HepG2 (cell line): ENCODE data around the gene PEX7. TPM values are rescaled to one million over a fixed set of nuclear protein-coding genes. Genes with fewer than 3 reads are reported as not detected.

ENCODE experiments used
- CBX5 ChIP-seq: sonication (generic); formaldehyde crosslinking; IDR thresholded peaks from 2 replicates; pipeline ENCODE4 v1.4.0; 2020; ENCODE audit warnings: missing genetic modification reagents, borderline replicate concordance
- GABPA ChIP-seq, 2 experiments: IDR thresholded peaks; 2 replicates each; pipeline ENCODE4 v1.6.1; 2011 to 2016; ENCODE audit warnings: low read depth in 2 of 2, low read length in 1 of 2, missing biosample characterization in 1 of 2, missing genetic modification characterization in 1 of 2
- HNF1A ChIP-seq, 2 experiments: sonication (generic) in 1 of 2; formaldehyde crosslinking in 1 of 2; IDR thresholded peaks; 2 replicates each; pipeline versions ENCODE4 v1.4.0 to v1.6.1; 2016 to 2020; ENCODE audit warnings: borderline replicate concordance in 1 of 2, low read depth in 1 of 2, mild to moderate bottlenecking in 1 of 2, missing genetic modification reagents in 1 of 2
- KLF16 ChIP-seq, 2 experiments: sonication (generic) in 1 of 2; formaldehyde crosslinking in 1 of 2; IDR thresholded peaks; 2 replicates each; pipeline versions ENCODE4 v1.6.1 to v1.8.0; 2016 to 2023; ENCODE audit warnings: missing genetic modification reagents in 2 of 2, missing compliant biosample characterization in 1 of 2
- SALL2 ChIP-seq: sonication (generic); formaldehyde crosslinking; IDR thresholded peaks from 2 replicates; pipeline ENCODE4 v1.8.1; 2023; ENCODE audit warnings: mild to moderate bottlenecking, missing genetic modification reagents, inconsistent platforms
- SOX6 ChIP-seq, 2 experiments: fragments of 450-650 bp in 1 of 2; sonication (generic) in 1 of 2; formaldehyde crosslinking in 1 of 2; IDR thresholded peaks; 2 replicates each; pipeline versions ENCODE4 v1.4.0 to v1.6.1; 2017 to 2020; ENCODE audit warnings: antibody characterized with exemption in 1 of 2, mild to moderate bottlenecking in 1 of 2, missing genetic modification reagents in 1 of 2
- STAG1 ChIP-seq: sonication (generic); formaldehyde crosslinking; IDR thresholded peaks from 2 replicates; pipeline ENCODE4 v1.4.0; 2020; ENCODE audit warnings: missing genetic modification reagents
- UBTF ChIP-seq: sonication (generic); formaldehyde crosslinking; IDR thresholded peaks from 2 replicates; pipeline ENCODE4 v1.4.0; 2020; ENCODE audit warnings: mild to moderate bottlenecking, missing genetic modification reagents
- XRCC5 ChIP-seq: fragments of 200-400 bp; formaldehyde crosslinking; optimal IDR thresholded peaks from 2 replicates; pipeline ENCODE3; 2017; ENCODE audit warnings: mild to moderate bottlenecking, low read length
- ZBTB46 ChIP-seq: sonication (generic); formaldehyde crosslinking; IDR thresholded peaks from 2 replicates; pipeline ENCODE4 v1.4.0; 2020; ENCODE audit warnings: mild to moderate bottlenecking, missing genetic modification reagents, borderline replicate concordance
- ZFYVE20 ChIP-seq: sonication (generic); formaldehyde crosslinking; IDR thresholded peaks from 2 replicates; pipeline ENCODE4 v1.8.0; 2023; ENCODE audit warnings: low read depth, mild to moderate bottlenecking, moderate library complexity, missing genetic modification reagents, borderline replicate concordance
- ZGPAT ChIP-seq: IDR thresholded peaks from 2 replicates; pipeline ENCODE4 v1.6.1; 2016; ENCODE audit warnings: mild to moderate bottlenecking
- ZNF510 ChIP-seq: sonication (generic); formaldehyde crosslinking; IDR thresholded peaks from 2 replicates; pipeline ENCODE4 v1.4.0; 2020; ENCODE audit warnings: low read depth, mild to moderate bottlenecking, missing genetic modification reagents
- ZNF704 ChIP-seq: sonication (generic); formaldehyde crosslinking; IDR thresholded peaks from 2 replicates; pipeline ENCODE4 v1.8.1; 2023; ENCODE audit warnings: mild to moderate bottlenecking, inconsistent platforms, moderate library complexity, missing genetic modification reagents, borderline replicate concordance
- polyA plus RNA-seq, 8 experiments: library from polyadenylated mRNA; depleted of rRNA in 3 of 8; stranded (reverse) in 7 of 8; unstranded in 1 of 8; fragments of >200 nt; fragmentation: Illumina TruSeq in 4 of 8; extraction: Trizol in 4 of 8; gene quantifications; 2 replicates each; pipeline versions ENCODE4 v1.2.1 to v1.2.3, GENCODE V29; 2011 to 2016; ENCODE audit warnings: low read depth in 4 of 8, missing spikeins in 1 of 8, mixed read lengths in 1 of 8; ENCODE audit not compliant: insufficient read depth in 1 of 8
- total RNA-seq, 5 experiments: library from RNA; depleted of rRNA; stranded (reverse); fragments of >200 nt; fragmentation: Illumina TruSeq; extraction: Trizol; gene quantifications; 2 replicates each; pipeline ENCODE4 v1.2.3, GENCODE V29; 2016; ENCODE audit warnings: low read depth in 1 of 5

Gene PEX7
- total and polyA plus RNA-seq, 2 of the 13 experiments (the other 11 are each of a cell fraction or from before 2014, with no cell fraction given) = 0.04 to 0.53 TPM

GRCh38 chr6:136792410-136793262 is 29.8 kb upstream of the PEX7 start, which contains the start of gene MAP3K5 (continued):
- TF ChIP-seq ZBTB46 (CRISPR knock-in tag) (peak; percentile 81; the same call in 1 of the 2 replicates), UBTF (CRISPR knock-in tag) (peak; percentile 89), HNF1A (IDR thresholded peaks at IDR 0.05; ENCODE audit: low read depth) (no peak), HNF1A (CRISPR knock-in tag; IDR thresholded peaks at IDR 0.05; ENCODE audit: borderline replicate concordance) (no peak), ZFYVE20 (CRISPR knock-in tag) (no peak), CBX5 (CRISPR knock-in tag) (peak; percentile 9; the same call in 1 of the 2 replicates), KLF16 (CRISPR knock-in tag; IDR thresholded peaks at IDR 0.05) (no peak), XRCC5 (no peak), GABPA (IDR thresholded peaks at IDR 0.05; ENCODE audit: low read depth, low read length) (no peak), GABPA (CRISPR knock-in tag; IDR thresholded peaks at IDR 0.05; ENCODE audit: low read depth) (no peak), SALL2 (CRISPR knock-in tag) (peak; percentile 64; the same call in 1 of the 2 replicates), ZGPAT (CRISPR knock-in tag) (peak; percentile 25; the same call in 1 of the 2 replicates), STAG1 (CRISPR knock-in tag) (peak; percentile 45), ZNF510 (CRISPR knock-in tag) (peak; percentile 60; the same call in 1 of the 2 replicates), ZNF704 (CRISPR knock-in tag) (peak; percentile 83; the same call in 1 of the 2 replicates), SOX6 (IDR thresholded peaks at IDR 0.05) (no peak), SOX6 (CRISPR knock-in tag; IDR thresholded peaks at IDR 0.05) (peak; percentile 45; the same call in 1 of the 2 replicates)
